ENCODE results near the gene DLGAP1.

Gene DLGAP1

GRCh38 chr18:3675446-3675845 is 779.7 kb downstream of the DLGAP1 start:
- in situ Hi-C loops (cut with HindIII; ENCODE audit: low sequenced_read_pairs) = no loop called here

DNA sequence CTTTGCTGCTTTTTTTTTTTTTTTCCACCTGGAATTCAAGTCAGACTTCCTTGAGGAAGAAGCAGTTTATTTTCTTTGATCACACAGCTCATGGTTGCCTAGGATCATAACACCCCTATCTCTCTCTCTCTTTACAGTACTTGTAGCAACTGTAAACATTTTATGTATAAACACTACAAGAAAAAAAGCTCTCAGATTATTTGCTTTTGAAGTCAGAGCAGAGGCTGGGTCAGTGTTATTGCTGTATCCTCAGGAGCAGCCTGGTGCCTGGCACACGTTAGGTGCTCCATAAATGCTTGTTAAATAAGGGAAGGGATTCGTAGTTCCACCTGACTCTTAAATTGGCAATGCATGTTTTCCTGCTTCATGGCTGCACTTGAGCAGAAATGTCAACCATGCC is 783.9 kb downstream of the DLGAP1 start:
- in situ Hi-C loops (cut with HindIII; ENCODE audit: low sequenced_read_pairs) = no loop called here

DNA sequence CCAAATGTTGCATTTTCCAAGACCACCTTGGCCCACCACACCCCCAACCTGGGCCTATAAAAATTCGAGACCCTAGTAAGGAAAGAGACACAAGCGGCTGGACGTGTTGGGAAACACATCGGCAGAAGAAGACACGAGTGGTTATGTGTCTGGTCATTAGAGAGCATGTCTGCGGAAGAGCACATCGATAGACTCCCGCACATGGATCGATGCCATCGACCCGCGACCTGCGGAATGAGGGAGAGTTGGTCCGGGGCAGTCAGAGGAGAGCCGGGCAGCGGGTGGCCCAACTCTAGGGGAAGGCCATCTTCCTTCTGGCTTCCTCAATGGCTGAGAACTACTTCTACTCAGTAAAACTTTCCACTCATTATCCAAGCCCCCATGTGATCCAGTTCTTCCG is 785.7 kb downstream of the DLGAP1 start:
- in situ Hi-C loops (cut with HindIII; ENCODE audit: low sequenced_read_pairs) = no loop called here

DNA sequence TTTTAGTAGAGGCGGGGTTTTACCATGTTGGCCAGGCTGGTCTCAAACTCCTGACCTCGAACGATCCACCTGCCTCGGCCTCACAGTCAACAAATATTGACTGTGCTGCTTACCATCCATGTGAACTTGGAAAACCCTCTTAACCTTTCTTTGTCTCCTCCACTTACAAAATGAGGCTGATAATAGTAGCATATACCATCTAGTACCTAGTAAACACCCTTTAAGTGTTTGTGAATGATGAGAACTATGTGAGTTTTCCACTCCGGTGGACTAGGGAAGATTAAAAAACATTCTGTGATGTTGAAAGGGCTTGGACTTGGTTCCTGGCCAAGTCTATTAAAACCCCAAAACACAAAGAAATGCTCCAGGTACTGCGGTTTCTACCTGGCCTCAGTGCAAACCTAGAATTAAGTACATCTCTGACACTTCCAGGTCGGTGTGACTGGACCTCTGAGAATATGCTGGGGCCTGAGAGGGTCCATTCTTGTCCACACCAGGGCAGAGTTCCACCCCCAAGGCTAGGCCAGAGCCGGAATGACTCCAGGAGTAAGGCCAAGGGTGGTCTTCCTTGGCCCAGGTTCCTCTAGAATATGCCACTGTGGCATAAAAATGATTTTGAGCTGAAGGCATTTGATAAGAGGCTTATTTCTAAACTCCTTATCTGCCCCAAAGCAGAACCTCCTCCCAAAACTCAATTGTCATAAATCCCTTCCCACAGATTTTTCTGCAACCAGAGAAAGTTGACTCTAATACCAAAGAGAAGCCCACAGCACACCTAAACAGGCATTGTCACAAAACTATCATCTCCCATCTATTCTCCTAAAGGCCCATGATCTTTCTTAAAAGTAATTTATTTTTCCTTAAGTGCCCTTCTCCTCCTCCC is 787.6 kb downstream of the DLGAP1 start:
- in situ Hi-C loops (cut with HindIII; ENCODE audit: low sequenced_read_pairs) = no loop called here

- in situ Hi-C loops (cut with HindIII; ENCODE audit: low sequenced_read_pairs) = no loop called here
Observed at GRCh38 chr18:3666526-3667254, 788.4 kb downstream of the DLGAP1 start.

- in situ Hi-C loops (cut with HindIII; ENCODE audit: low sequenced_read_pairs) = no loop called here
Observed at GRCh38 chr18:3665780-3666525, 789.2 kb downstream of the DLGAP1 start.

- in situ Hi-C loops (cut with HindIII; ENCODE audit: low sequenced_read_pairs) = no loop called here
Observed at GRCh38 chr18:3665204-3665603, 789.9 kb downstream of the DLGAP1 start.

DNA sequence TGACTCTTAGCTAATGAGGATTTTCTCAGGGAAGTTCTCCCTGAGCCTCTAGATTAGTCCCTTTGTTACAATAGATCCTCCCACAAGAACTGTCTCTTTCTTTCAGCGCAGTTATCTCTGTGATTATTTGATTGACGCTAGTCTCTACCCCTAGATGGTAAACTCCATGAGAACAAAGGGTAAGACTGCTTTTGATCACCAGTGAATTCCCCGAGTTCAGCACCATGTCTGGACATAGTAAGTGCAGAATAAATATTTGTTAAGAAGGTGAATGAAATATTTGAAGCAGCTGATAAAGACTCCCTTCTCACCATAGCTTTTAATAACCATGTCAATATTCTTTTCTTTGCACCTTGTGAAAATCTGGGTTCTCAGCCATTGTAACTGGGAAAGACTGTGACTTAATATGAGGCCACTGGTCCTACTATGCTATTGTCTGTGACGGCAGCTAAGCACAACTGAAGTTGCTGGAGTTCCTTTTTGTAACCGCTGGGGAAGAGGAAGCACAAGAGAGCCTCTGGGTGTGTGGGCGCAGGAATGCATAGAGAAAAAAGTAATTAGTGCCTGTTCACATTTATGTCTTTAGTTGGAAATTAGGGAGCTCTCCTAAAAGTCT is 790.4 kb downstream of the DLGAP1 start:
- in situ Hi-C loops (cut with HindIII; ENCODE audit: low sequenced_read_pairs) = no loop called here

DNA sequence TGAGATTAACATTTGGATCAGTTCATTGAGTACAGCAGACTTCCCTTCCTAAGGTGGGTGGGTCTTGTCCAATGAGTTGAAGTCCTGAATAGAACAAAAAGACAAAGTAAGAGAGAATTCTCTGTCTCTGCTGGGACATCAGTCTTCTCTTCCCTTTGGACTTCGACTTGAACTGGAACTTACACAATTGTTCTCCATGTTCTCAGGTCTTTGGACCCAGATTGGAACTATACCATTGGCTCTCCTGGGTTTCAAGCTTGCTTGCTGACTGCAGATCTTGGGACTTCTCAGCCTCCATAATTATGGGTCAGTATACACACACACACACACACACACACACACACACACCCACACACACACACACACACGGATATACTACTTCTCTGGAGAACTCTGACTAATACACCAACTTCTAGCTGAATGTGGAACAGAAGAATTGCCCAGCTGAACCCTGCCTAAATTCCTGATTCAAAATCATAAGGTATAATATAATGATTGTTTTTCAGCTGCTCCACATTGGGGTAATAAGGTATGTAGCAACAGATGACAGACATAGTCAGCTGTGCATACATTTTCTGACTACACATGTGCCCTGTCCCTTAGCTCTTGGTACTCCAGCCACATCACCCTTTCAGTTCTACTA is 791.1 kb downstream of the DLGAP1 start:
- in situ Hi-C loops (cut with HindIII; ENCODE audit: low sequenced_read_pairs) = no loop called here

GRCh38 chr18:3661989-3662388 is 793.1 kb downstream of the DLGAP1 start:
- in situ Hi-C loops (cut with HindIII; ENCODE audit: low sequenced_read_pairs) = no loop called here

GRCh38 chr18:3660739-3661515 is 794.2 kb downstream of the DLGAP1 start:
- in situ Hi-C loops (cut with HindIII; ENCODE audit: low sequenced_read_pairs) = no loop called here

DNA sequence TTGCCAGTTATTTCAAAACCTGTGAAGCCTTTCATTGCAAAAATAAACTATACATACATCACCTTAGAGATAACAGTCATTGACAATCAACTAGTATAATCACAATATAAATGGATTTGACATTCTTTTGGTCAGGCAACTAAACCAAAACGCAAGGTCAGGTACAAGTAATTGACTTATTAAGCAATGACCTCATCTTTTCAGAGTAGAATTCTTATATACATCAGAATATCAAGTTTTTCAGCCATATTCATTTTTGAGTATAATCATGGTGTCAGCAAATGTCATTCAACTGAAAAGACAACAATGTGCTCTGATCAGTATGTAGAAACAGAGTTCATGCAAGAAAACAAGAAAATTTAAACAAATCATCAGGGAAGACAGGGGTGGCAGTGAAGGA is 796.6 kb downstream of the DLGAP1 start:
- in situ Hi-C loops (cut with HindIII; ENCODE audit: low sequenced_read_pairs) = no loop called here

GRCh38 chr18:3655254-3656050 is 799.7 kb downstream of the DLGAP1 start:
- in situ Hi-C loops (cut with HindIII; ENCODE audit: low sequenced_read_pairs) = no loop called here

DNA sequence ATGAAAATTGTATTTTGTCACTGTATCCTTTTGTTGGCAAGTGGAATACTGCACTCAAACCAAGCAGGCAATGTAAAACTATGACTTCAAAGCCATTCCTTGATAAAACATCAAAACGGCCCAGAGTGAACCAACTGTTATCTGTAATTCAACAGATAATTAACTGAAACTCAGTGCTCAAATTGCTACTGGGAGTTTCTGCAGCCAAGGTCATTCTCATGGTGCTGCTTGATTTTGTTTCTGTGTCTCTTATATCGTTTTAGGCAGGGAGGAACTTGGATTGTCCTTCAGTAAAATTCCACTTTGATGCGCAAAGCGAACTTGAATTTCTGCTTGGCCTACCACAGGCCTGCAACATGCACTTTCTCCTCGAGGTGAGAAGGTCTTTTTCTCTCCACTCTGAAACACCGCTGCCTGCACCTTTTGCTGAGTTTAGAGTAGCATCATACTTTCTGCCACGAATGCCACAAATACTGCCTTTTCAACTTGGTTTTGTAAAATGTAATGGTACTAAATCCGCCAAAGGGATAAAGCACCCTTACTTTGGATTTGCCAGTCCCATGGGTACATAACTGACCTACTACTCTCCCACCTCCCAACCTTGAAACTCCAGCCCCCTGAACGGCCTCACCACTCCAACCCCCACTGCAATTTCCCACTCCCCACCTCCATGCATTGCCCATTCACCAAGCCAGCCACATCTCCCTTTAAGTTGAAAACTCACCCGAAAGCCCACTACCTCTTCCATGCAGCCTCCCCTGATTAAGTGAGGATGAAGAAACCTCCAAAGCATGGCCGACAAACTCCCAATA is 800.5 kb downstream of the DLGAP1 start:
- in situ Hi-C loops (cut with HindIII; ENCODE audit: low sequenced_read_pairs) = no loop called here

DNA sequence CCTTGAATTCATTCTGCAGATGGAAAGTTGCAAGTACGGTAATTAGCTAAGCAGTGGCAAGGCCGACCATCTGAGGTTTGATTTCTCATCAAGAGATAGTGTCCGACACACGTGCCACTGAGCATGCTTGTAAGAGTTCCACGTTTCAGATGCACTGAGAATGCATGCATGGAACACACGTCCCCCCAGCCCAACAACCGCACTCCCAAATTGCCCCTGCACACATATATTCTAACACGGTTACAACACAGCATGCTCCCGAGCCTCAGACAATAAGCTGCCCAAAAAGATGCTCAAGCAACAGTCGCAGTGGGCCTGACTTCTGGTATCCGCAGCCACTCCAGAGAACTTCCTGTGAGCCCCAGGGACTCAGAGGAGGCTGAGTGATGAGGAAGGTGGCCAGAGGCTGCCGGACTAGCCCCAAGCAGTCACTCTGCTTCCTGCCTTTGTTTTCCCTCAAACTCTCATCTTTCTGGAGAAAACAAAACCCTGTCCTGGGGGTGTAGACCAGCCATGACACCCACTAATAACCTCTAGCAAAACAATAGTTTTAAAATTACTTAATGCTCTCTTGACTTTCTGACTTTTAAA is 801.2 kb downstream of the DLGAP1 start:
- in situ Hi-C loops (cut with HindIII; ENCODE audit: low sequenced_read_pairs) = no loop called here

DNA sequence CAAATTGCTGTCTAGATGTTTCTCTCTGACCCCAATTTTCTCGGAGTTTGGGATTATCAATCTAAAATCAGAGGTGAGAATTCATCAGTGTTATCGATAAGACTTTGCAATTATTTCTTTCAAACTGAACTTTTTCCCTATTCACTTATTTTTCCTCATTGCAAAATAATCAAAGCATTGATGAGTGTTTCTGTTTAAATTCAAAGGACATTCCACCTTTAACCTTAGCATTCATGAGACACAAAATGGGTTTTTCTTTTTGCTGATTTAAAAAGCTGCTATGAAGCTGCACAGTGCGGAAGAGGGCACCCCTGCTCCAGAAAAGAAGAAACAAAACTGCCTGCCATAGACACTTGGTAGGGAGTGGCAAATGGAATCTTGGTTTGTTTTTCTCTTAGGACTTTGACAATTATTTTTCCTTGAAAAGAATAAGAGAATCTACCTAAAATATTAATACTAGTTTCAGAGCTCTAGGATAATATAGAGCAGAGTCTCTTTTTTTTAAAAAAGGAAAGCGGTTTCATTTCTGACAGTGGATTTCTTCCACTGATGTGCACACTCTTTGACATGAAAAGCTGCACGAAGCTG is 801.8 kb downstream of the DLGAP1 start:
- in situ Hi-C loops (cut with HindIII; ENCODE audit: low sequenced_read_pairs) = no loop called here

Data from DLD1 (cell line).